ENCODE results near the gene SLN. TPM values are rescaled to one million over a fixed set of nuclear protein-coding genes. Genes with fewer than 3 reads are reported as not detected.

Gene SLN
- total RNA-seq, 1 donor from 2014 or later: not detected

DNA sequence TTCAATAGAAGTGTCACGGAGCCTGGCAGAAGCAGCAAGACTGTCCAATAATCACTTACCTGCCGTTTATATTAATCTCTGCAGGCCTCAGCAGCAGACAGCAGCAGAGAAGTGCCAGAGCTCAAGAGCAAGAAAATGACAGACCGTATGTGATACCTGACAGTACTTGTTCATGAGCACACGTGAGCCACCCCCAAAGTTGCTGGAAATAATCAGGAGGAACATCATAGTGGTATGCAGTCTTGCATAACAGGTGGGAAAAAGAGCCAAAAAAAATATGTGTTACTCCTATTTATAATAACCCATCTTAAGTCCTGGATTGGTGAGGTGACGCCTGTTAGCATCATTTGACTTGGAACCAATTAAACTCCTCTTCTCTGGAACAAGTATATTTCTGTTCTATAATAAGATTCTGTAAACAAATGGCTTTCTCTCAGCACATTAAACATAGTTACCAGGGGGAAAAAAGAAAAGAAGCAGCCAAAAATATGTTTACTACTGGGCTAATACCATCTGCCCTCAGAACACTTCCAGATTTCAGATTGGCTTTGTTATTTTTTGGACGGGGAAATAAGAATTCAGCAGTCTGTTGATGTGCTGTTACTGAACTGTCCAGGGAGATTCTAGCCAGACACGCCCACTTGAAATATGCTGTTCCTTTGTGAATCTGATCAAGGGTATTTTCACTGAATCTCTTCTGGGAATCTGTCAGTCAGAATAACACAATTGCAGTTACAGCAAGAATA is 7.9 kb upstream of the SLN start:
- TF ChIP-seq, protein P1, sequence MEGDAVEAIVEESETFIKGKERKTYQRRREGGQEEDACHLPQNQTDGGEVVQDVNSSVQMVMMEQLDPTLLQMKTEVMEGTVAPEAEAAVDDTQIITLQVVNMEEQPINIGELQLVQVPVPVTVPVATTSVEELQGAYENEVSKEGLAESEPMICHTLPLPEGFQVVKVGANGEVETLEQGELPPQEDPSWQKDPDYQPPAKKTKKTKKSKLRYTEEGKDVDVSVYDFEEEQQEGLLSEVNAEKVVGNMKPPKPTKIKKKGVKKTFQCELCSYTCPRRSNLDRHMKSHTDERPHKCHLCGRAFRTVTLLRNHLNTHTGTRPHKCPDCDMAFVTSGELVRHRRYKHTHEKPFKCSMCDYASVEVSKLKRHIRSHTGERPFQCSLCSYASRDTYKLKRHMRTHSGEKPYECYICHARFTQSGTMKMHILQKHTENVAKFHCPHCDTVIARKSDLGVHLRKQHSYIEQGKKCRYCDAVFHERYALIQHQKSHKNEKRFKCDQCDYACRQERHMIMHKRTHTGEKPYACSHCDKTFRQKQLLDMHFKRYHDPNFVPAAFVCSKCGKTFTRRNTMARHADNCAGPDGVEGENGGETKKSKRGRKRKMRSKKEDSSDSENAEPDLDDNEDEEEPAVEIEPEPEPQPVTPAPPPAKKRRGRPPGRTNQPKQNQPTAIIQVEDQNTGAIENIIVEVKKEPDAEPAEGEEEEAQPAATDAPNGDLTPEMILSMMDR (IDR thresholded peaks at IDR 0.05): no peak
- H3K9me3 Mint-ChIP-seq (ENCODE audit: unreplicated experiment): no peaks in the 10 kb centered on the region
- no peak overlapping the region for H3K27ac Mint-ChIP-seq (ENCODE audit: unreplicated experiment)
- H3K36me3 Mint-ChIP-seq (ENCODE audit: unreplicated experiment): no peaks in the 10 kb centered on the region
- H3K27me3 Mint-ChIP-seq (ENCODE audit: unreplicated experiment): peaks cover 17% of the 10 kb centered on the region
- DNase-seq (ENCODE audit: extremely low spot score, unreplicated experiment): no peak
- no peak overlapping the region for H3K4me3 Mint-ChIP-seq (ENCODE audit: unreplicated experiment)
- H3K4me1 Mint-ChIP-seq (ENCODE audit: unreplicated experiment): no peaks in the 10 kb centered on the region

DNA sequence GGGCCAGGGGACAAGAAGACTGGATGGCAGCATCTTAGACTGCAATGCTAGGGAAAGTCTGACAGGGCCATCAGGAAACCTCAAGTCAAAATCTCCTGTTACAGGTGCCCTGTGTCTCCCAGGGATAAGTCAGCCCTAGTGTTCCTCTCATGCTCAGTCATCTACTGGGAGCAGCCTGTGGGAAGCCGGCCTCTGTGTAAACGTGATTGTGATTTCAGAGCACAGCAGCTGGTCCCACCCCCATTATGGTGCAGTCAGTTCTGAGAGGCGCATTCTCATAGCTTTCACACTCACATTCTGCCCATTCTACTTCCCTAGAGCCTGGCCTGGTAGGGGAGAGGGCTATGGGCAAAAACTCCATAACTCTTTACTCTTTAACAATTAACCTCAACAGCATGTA is 7.2 kb upstream of the SLN start:
- H3K4me1 Mint-ChIP-seq (ENCODE audit: unreplicated experiment): no peaks in the 10 kb centered on the region

DNA sequence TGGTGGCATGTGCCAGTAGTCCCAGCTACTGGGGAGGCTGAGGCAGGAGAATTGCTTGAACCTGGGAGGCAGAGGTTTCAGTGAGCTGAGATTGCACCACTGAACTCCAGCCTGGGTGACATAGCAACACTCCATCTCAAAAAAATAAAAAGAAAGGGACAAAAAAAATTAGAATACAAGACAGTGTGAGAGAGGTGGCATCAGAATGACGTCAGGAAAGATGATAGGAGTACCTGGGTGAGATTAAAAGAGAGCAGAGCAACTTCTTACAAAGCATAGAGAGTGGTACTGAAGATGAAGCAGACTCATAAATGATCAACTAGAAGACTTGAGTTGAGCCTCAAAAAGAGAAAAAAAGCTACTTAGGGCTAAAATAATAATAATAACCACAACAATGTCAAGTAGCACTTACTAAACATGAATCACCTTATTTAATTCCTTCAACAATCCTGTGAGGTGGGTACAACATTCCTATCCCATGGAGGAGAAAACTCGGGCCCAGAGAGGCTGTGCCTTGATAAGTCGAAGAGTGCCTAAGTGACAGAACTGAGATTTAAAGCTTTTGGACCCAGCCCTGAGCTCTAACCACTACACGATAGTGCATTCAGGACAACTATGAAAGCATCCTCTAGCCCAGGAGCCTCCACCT is 5.2 kb upstream of the SLN start:
- TF ChIP-seq, protein P1 (IDR thresholded peaks at IDR 0.05): no peak

More for the DNA sequence above, 7.2 kb upstream of the SLN start:
- H3K27me3 Mint-ChIP-seq (ENCODE audit: unreplicated experiment): peaks cover 14% of the 10 kb centered on the region
- TF ChIP-seq, protein P1 (IDR thresholded peaks at IDR 0.05): no peak
- no peak overlapping the region for H3K27ac Mint-ChIP-seq (ENCODE audit: unreplicated experiment)
- H3K9me3 Mint-ChIP-seq (ENCODE audit: unreplicated experiment): no peaks in the 10 kb centered on the region
- H3K4me3 Mint-ChIP-seq (ENCODE audit: unreplicated experiment): no peak overlapping the region
- no peak for DNase-seq (ENCODE audit: extremely low spot score, unreplicated experiment)
- H3K36me3 Mint-ChIP-seq (ENCODE audit: unreplicated experiment): no peaks in the 10 kb centered on the region

DNA sequence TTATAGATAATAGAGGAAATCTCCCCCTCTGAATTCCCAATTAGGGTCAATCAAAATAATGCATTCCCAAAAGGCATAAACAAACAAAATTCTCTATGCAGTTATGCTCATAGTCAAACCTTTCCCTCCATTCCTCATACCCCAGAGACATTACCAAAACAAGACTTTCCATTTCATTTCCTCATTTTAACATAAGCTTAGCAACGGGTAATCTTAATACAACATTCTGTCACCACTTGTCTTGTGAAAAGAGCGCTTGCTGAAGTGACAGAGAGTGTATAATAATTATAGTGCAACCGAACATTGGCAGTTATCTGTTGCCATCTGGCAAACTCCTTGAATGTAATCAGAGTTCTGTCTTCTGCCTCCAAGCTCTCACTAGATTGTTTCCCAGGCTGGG is 1.2 kb upstream of the SLN start:
- TF ChIP-seq, protein P1 (IDR thresholded peaks at IDR 0.05): no peak
- H3K27ac Mint-ChIP-seq (ENCODE audit: unreplicated experiment): no peak overlapping the region
- peaks cover 19% of the 10 kb centered on the region for H3K27me3 Mint-ChIP-seq (ENCODE audit: unreplicated experiment)
- no peak for DNase-seq (ENCODE audit: extremely low spot score, unreplicated experiment)
- no peaks in the 10 kb centered on the region for H3K9me3 Mint-ChIP-seq (ENCODE audit: unreplicated experiment)
- no peak overlapping the region for H3K4me3 Mint-ChIP-seq (ENCODE audit: unreplicated experiment)
- H3K4me1 Mint-ChIP-seq (ENCODE audit: unreplicated experiment): no peaks in the 10 kb centered on the region
- H3K36me3 Mint-ChIP-seq (ENCODE audit: unreplicated experiment): no peaks in the 10 kb centered on the region

More for the DNA sequence above, 5.2 kb upstream of the SLN start:
- H3K27me3 Mint-ChIP-seq (ENCODE audit: unreplicated experiment): peaks cover 12% of the 10 kb centered on the region
- no peak overlapping the region for H3K27ac Mint-ChIP-seq (ENCODE audit: unreplicated experiment)
- DNase-seq (ENCODE audit: extremely low spot score, unreplicated experiment): no peak
- no peaks in the 10 kb centered on the region for H3K36me3 Mint-ChIP-seq (ENCODE audit: unreplicated experiment)
- no peaks in the 10 kb centered on the region for H3K9me3 Mint-ChIP-seq (ENCODE audit: unreplicated experiment)
- no peaks in the 10 kb centered on the region for H3K4me1 Mint-ChIP-seq (ENCODE audit: unreplicated experiment)
- no peak overlapping the region for H3K4me3 Mint-ChIP-seq (ENCODE audit: unreplicated experiment)

DNA sequence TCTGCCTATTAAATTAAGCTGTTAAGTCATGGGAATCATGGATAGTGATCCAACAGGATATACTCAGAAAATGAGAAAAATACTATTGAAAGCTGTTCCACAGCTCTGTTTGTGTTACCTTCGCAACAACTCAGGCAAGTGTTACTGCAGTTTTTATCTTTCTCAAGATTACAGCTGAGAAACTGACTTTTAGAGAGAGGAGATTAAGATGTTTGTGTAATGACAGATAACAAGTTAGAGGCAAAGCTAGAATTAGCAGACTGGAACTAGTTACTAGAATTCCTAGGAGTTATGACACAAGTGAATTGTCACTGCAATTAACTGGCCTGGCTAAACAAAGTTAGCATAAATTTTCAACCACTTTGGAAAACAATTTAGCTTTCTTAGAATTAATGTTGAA is 1.6 kb downstream of the SLN start:
- H3K4me1 Mint-ChIP-seq (ENCODE audit: unreplicated experiment): no peaks in the 10 kb centered on the region
- DNase-seq (ENCODE audit: extremely low spot score, unreplicated experiment): no peak
- H3K27me3 Mint-ChIP-seq (ENCODE audit: unreplicated experiment): peaks cover 19% of the 10 kb centered on the region
- H3K36me3 Mint-ChIP-seq (ENCODE audit: unreplicated experiment): no peaks in the 10 kb centered on the region
- no peak overlapping the region for H3K4me3 Mint-ChIP-seq (ENCODE audit: unreplicated experiment)
- no peak overlapping the region for H3K27ac Mint-ChIP-seq (ENCODE audit: unreplicated experiment)
- no peaks in the 10 kb centered on the region for H3K9me3 Mint-ChIP-seq (ENCODE audit: unreplicated experiment)
- TF ChIP-seq, protein P1 (IDR thresholded peaks at IDR 0.05): no peak

All from osteocyte (in vitro differentiated cells).